Heart left ventricle (tissue), 13 donors: ENCODE data around the gene FUOM.

ENCODE experiments used
- CTCF ChIP-seq, 12 donors: fragments of 200-600 bp; sonication (generic) in 4 of 12; IDR thresholded peaks; one replicate each; pipeline versions ENCODE4 v1.5.0 to v1.8.0; 2018 to 2022; ENCODE audit warnings: antibody characterized with exemption in 12 of 12, mild to moderate bottlenecking in 5 of 12
- POLR2A ChIP-seq, 2 donors: fragments of 450-650 bp; IDR thresholded peaks; one replicate each; pipeline ENCODE4 v1.6.1; 2017; ENCODE audit warnings: antibody characterized with exemption in 2 of 2, mild to moderate bottlenecking in 2 of 2, moderate library complexity in 2 of 2
- donor health status: ischemic (EF 13 %, LVEDD 7.1; RV severe dilation, severe dysfunction).
- donor health status: DM: no; HTN: yes; CAD: no.
- donor health status: DM: no; HTN: no; CAD: no.
- donor health status: ischemic (EF 25% LVEDD 6.9; RV normal size, moderate dysfunction).
- donor health status: ischemic (EF 25% LVEDD 5.7; RV mildly dilated, moderate dysfunction).
- donor health status: ischemic (EF 35%, LVEDD 5.7; RV mildly dilated, moderate dysfunction).
- donor health status: nonischemic (EF 11% LVEDD 7.7; RV severe dilation, severe dysfunction).
- donor health status: DM: yes; HTN: yes; CAD: no.
- donor health status: PGD.
- donor health status: ischemic (EF 29% LVEDD 5.4; RV normal size, mild dysfunction).
- donor health status: nonischemic (EF 23%, LVEDD 6.1; RV moderate dilation, normal function).

- no peak for TF ChIP-seq CTCF (IDR thresholded peaks at IDR 0.05)
- TF ChIP-seq POLR2A (IDR thresholded peaks at IDR 0.05), result no peak
These were observed 14.7 kb upstream of the FUOM start for GRCh38 chr10:133372507-133372906.
